ENCODE results near the gene DDX31. TPM values are rescaled to one million over a fixed set of nuclear protein-coding genes. Genes with fewer than 3 reads are reported as not detected.

Gene DDX31
- polyA plus RNA-seq, 4 donors = 2.2 to 12.6 (median 4.9) TPM

DNA sequence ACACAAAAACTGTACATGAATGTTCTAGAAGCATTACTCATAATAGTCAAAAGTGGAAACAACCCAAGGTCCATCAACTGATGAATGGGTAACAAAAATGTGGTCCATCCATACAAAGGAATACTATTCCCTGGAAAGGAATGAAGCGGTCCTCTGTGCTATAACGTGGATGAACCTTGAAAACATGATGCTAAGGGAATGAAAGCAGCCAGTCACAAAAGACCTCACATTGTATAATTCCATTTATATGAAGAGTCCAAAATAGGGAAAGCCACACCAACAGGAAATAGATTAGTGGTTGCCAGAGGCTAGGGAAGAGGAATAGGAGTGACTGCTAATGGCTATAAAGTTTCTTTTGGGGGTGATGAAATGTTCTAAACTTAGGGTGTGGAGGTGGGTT lies 110.1 kb downstream of the DDX31 start:
- WGBS, 3 donors = 84 to 95% (median 94%) methylated on average over 2 of the region's 2 CpGs
- no peaks in the 10 kb centered on the region for H3K9me3 ChIP-seq (ENCODE audit: control insufficient read depth in 2 of 2, insufficient read depth in 1 of 2, low read depth in 1 of 2, low read length in 1 of 2)
- no peaks in the 10 kb centered on the region for H3K36me3 ChIP-seq (ENCODE audit: control insufficient read depth in 3 of 3, insufficient read depth in 2 of 3, low read depth in 1 of 3, low read length in 3 of 3)
- H3K4me1 ChIP-seq (ENCODE audit: control insufficient read depth in 3 of 3, insufficient read depth in 2 of 3, low read depth in 1 of 3, low read length in 2 of 3) = no peaks in the 10 kb centered on the region
- no peak overlapping the region for H3K4me3 ChIP-seq (ENCODE audit: low read depth in 1 of 3, low read length in 3 of 3)
- no peak overlapping the region for H3K27ac ChIP-seq (ENCODE audit: low read depth in 1 of 3, low read length in 2 of 3)
- FAIRE-seq = no peak
- H3K27me3 ChIP-seq (ENCODE audit: control insufficient read depth in 3 of 3, insufficient read depth in 3 of 3, low read length in 3 of 3) = peaks cover 0 to 53% (median 0%) of the 10 kb centered on the region in 3 donors
- no peak for DNase-seq

DNA sequence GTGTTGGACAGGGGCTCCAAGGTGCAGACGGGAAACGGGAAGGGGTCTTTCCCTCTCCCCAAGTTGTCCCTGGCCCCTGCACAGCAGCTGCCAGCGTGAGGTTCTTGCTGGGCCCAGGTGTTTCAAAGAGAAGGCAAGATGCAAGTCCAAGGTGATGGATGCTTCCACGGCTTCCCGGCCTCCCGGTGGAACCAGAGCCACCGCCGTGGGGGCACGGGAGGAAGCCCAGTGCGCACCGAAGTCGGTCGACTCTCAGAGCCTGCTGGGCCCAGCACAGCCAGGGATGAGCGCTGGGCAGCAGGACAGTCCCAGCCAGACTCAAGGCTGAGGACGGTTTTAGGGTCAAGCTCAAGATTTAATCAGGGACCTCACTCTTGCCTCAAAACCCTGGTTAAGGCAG lies 112.6 kb downstream of the DDX31 start:
- WGBS, 3 donors = 89 to 90% (median 89%) methylated on average over 15 of the region's 15 CpGs
- no peak for DNase-seq
- Histone ChIP-seq H3K4me3 (ENCODE audit: low read depth in 1 of 3, low read length in 3 of 3) (no peak overlapping the region), H3K4me1 (ENCODE audit: control insufficient read depth in 3 of 3, insufficient read depth in 2 of 3, low read depth in 1 of 3, low read length in 2 of 3) (peaks cover 0 to under 1% (median 0%) of the 10 kb centered on the region in 3 donors), H3K27me3 (ENCODE audit: control insufficient read depth in 3 of 3, insufficient read depth in 3 of 3, low read length in 3 of 3) (peaks cover 0 to 46% (median 0%) of the 10 kb centered on the region in 3 donors), H3K9me3 (ENCODE audit: control insufficient read depth in 2 of 2, insufficient read depth in 1 of 2, low read depth in 1 of 2, low read length in 1 of 2) (no peaks in the 10 kb centered on the region), H3K36me3 (ENCODE audit: control insufficient read depth in 3 of 3, insufficient read depth in 2 of 3, low read depth in 1 of 3, low read length in 3 of 3) (no peaks in the 10 kb centered on the region), H3K27ac (ENCODE audit: low read depth in 1 of 3, low read length in 2 of 3) (no peak overlapping the region)
- FAIRE-seq = no peak

DNA sequence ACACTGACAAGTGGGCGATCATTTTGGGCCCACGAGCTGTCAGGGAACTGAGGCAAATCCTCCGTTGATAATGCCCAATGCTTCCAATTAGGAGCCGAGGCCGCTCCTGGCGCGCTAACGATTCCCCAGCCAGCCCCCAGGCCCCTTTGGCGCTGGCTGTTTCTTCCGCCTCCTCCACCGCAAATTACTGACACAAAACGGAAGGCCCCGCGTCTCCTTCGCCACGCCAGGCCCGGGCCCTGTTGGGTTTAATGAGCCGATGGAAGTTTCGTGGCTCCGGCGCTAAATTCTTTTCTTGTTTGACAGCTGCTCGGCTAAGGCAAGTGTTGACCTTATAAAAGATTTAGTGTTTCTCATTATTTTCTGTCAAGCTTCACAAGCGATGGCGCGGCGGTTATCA lies 113.1 kb downstream of the DDX31 start:
- Histone ChIP-seq H3K9me3 (ENCODE audit: control insufficient read depth in 2 of 2, insufficient read depth in 1 of 2, low read depth in 1 of 2, low read length in 1 of 2) (no peaks in the 10 kb centered on the region), H3K4me3 (ENCODE audit: low read depth in 1 of 3, low read length in 3 of 3) (no peak overlapping the region), H3K4me1 (ENCODE audit: control insufficient read depth in 3 of 3, insufficient read depth in 2 of 3, low read depth in 1 of 3, low read length in 2 of 3) (peaks cover 0 to 5% (median 0%) of the 10 kb centered on the region in 3 donors), H3K27me3 (ENCODE audit: control insufficient read depth in 3 of 3, insufficient read depth in 3 of 3, low read length in 3 of 3) (peaks cover 0 to 42% (median 0%) of the 10 kb centered on the region in 3 donors), H3K27ac (ENCODE audit: low read depth in 1 of 3, low read length in 2 of 3) (no peak overlapping the region), H3K36me3 (ENCODE audit: control insufficient read depth in 3 of 3, insufficient read depth in 2 of 3, low read depth in 1 of 3, low read length in 3 of 3) (no peaks in the 10 kb centered on the region)
- 74 to 77% (median 75%) methylated on average over 26 of the region's 26 CpGs for WGBS, 3 donors
- no peak for DNase-seq
- no peak for FAIRE-seq

DNA sequence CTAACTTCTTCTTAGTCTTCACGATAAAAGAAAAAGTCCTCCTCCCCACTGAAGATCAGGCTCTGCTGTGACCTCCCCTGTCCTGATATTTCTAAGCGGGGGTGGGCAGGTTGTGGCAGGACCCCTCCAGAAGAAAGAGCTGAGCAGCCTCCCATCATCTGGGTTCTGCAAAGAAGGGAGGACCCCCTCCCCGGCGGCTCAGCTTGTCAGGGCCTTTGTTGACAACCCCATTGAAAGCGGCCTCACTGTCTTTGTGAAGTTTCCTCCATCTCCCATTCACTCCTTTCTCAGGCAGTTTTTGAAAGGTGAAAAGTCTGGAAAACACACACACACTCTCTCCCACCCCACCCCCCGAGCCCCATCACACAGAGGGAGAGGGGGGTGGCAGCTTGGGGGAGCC lies 113.5 kb downstream of the DDX31 start:
- Histone ChIP-seq H3K9me3 (ENCODE audit: control insufficient read depth in 2 of 2, insufficient read depth in 1 of 2, low read depth in 1 of 2, low read length in 1 of 2) (no peaks in the 10 kb centered on the region), H3K36me3 (ENCODE audit: control insufficient read depth in 3 of 3, insufficient read depth in 2 of 3, low read depth in 1 of 3, low read length in 3 of 3) (no peaks in the 10 kb centered on the region), H3K4me1 (ENCODE audit: control insufficient read depth in 3 of 3, insufficient read depth in 2 of 3, low read depth in 1 of 3, low read length in 2 of 3) (peaks cover 0 to 5% (median 0%) of the 10 kb centered on the region in 3 donors), H3K27me3 (ENCODE audit: control insufficient read depth in 3 of 3, insufficient read depth in 3 of 3, low read length in 3 of 3) (peaks cover 0 to 40% (median 0%) of the 10 kb centered on the region in 3 donors), H3K4me3 (ENCODE audit: low read depth in 1 of 3, low read length in 3 of 3) (no peak overlapping the region), H3K27ac (ENCODE audit: low read depth in 1 of 3, low read length in 2 of 3) (no peak overlapping the region)
- DNase-seq = no peak
- FAIRE-seq = no peak
- WGBS, 3 donors = 53 to 64% (median 63%) methylated on average over 6 of the region's 6 CpGs

DNA sequence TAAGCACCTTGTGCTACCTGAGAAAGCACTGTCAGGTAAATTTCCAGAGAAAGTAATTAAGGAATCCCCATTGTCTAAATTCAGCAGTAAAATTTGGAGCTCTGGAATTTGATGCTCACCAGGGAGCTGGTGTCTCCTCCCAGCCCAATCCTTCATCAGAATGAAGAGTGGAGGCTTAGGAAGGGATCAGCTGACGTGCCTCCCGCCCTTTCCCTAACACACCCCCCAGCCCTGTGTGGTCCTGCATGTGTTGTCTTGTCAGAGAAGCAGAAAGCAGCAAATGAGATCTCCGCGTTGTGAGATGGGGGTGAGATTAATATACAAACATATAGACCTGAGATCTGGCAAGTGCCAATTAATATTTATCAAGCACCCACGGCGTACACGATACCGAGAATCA lies 114.3 kb downstream of the DDX31 start:
- no peak for FAIRE-seq
- peaks cover 0 to 33% (median 0%) of the 10 kb centered on the region in 3 donors for H3K27me3 ChIP-seq (ENCODE audit: control insufficient read depth in 3 of 3, insufficient read depth in 3 of 3, low read length in 3 of 3)
- H3K36me3 ChIP-seq (ENCODE audit: control insufficient read depth in 3 of 3, insufficient read depth in 2 of 3, low read depth in 1 of 3, low read length in 3 of 3) = no peaks in the 10 kb centered on the region
- no peak overlapping the region for H3K4me3 ChIP-seq (ENCODE audit: low read depth in 1 of 3, low read length in 3 of 3)
- H3K4me1 ChIP-seq (ENCODE audit: control insufficient read depth in 3 of 3, insufficient read depth in 2 of 3, low read depth in 1 of 3, low read length in 2 of 3) = peaks cover 0 to 5% (median 0%) of the 10 kb centered on the region in 3 donors
- H3K27ac ChIP-seq (ENCODE audit: low read depth in 1 of 3, low read length in 2 of 3) = no peak overlapping the region
- no peaks in the 10 kb centered on the region for H3K9me3 ChIP-seq (ENCODE audit: control insufficient read depth in 2 of 2, insufficient read depth in 1 of 2, low read depth in 1 of 2, low read length in 1 of 2)
- no peak for DNase-seq
- WGBS, 3 donors = 65 to 70% (median 65%) methylated on average over 8 of the region's 8 CpGs

DNA sequence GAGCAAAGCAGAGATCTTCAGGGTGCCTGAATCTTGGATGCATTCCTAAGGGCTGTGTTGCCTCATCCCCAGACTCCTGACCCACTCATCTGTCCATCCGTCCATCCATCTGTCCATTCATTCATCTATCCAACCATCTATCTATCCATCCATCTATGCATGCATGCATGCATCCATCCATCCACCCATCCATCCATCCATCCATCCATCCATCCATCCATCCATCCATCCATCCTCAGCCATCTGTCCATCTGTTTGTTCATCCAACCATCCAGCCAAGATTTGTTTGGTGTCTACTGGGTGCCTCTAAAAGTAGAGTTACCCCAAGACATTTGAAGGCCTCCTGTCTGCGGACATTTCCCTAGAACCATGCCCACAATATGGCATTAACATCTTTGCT lies 115.0 kb downstream of the DDX31 start:
- Histone ChIP-seq H3K27ac (ENCODE audit: low read depth in 1 of 3, low read length in 2 of 3) (no peak overlapping the region), H3K9me3 (ENCODE audit: control insufficient read depth in 2 of 2, insufficient read depth in 1 of 2, low read depth in 1 of 2, low read length in 1 of 2) (no peaks in the 10 kb centered on the region), H3K36me3 (ENCODE audit: control insufficient read depth in 3 of 3, insufficient read depth in 2 of 3, low read depth in 1 of 3, low read length in 3 of 3) (no peaks in the 10 kb centered on the region), H3K27me3 (ENCODE audit: control insufficient read depth in 3 of 3, insufficient read depth in 3 of 3, low read length in 3 of 3) (peaks cover 0 to 27% (median 0%) of the 10 kb centered on the region in 3 donors), H3K4me1 (ENCODE audit: control insufficient read depth in 3 of 3, insufficient read depth in 2 of 3, low read depth in 1 of 3, low read length in 2 of 3) (peaks cover 0 to 5% (median 0%) of the 10 kb centered on the region in 3 donors), H3K4me3 (ENCODE audit: low read depth in 1 of 3, low read length in 3 of 3) (no peak overlapping the region)
- DNase-seq = no peak
- no peak for FAIRE-seq
- 90 to 93% (median 92%) methylated on average over 2 of the region's 2 CpGs for WGBS, 3 donors

DNA sequence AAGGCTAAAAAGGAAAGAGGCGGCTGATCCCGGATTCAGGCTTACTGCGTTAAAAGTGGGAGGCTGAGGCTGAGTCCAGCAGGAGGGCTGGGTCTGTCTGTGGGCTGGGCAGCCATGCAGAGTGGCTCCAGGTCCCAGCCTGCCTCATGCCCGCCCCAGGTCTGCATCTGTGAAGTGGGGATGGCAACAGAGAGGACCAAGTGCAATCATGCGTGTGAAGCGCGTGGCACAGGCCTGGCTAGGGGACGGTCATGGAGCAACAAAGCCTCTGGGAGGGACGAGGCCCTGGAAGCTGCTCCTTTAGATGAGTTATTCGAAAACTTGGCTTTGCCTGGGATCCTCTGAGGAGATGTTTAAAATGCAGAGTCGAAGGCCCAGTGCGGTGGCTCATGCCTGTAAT lies 117.7 kb downstream of the DDX31 start:
- H3K36me3 ChIP-seq (ENCODE audit: control insufficient read depth in 3 of 3, insufficient read depth in 2 of 3, low read depth in 1 of 3, low read length in 3 of 3) = no peaks in the 10 kb centered on the region
- H3K9me3 ChIP-seq (ENCODE audit: control insufficient read depth in 2 of 2, insufficient read depth in 1 of 2, low read depth in 1 of 2, low read length in 1 of 2) = no peaks in the 10 kb centered on the region
- peak overlapping the region in 1 of 3 donors; percentile 29 for H3K27ac ChIP-seq (ENCODE audit: low read depth in 1 of 3, low read length in 2 of 3)
- 77 to 86% (median 78%) methylated on average over 12 of the region's 12 CpGs for WGBS, 3 donors
- peaks cover 0 to 22% (median under 1%) of the 10 kb centered on the region in 3 donors for H3K27me3 ChIP-seq (ENCODE audit: control insufficient read depth in 3 of 3, insufficient read depth in 3 of 3, low read length in 3 of 3)
- H3K4me1 ChIP-seq (ENCODE audit: control insufficient read depth in 3 of 3, insufficient read depth in 2 of 3, low read depth in 1 of 3, low read length in 2 of 3) = peaks cover 0 to 9% (median 0%) of the 10 kb centered on the region in 3 donors
- no peak for FAIRE-seq
- DNase-seq = no peak
- H3K4me3 ChIP-seq (ENCODE audit: low read depth in 1 of 3, low read length in 3 of 3) = no peak overlapping the region

DNA sequence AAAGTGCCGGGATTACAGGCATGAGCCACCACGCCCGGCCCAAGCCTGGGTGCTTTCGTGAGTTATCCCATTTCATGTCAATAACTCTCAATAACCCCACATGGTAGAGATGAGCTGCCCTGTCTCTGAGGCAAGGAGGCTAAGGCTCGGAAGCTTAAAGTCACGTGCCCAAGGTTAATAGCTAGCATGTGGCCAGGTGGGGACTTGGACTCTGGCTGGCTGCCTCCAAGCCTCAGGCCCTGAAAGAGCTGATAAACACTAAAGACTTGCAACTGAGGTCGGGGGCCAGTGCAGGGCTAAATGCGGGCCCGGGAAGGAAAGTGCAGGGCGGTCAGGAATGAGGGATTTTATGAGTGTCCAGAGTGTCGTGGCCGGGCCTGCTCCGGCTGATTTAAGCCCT lies 118.2 kb downstream of the DDX31 start:
- Histone ChIP-seq H3K4me3 (ENCODE audit: low read depth in 1 of 3, low read length in 3 of 3) (no peak overlapping the region), H3K9me3 (ENCODE audit: control insufficient read depth in 2 of 2, insufficient read depth in 1 of 2, low read depth in 1 of 2, low read length in 1 of 2) (no peaks in the 10 kb centered on the region), H3K4me1 (ENCODE audit: control insufficient read depth in 3 of 3, insufficient read depth in 2 of 3, low read depth in 1 of 3, low read length in 2 of 3) (peaks cover 0 to 13% (median 0%) of the 10 kb centered on the region in 3 donors), H3K36me3 (ENCODE audit: control insufficient read depth in 3 of 3, insufficient read depth in 2 of 3, low read depth in 1 of 3, low read length in 3 of 3) (no peaks in the 10 kb centered on the region), H3K27ac (ENCODE audit: low read depth in 1 of 3, low read length in 2 of 3) (peak overlapping the region in 1 of 3 donors; percentile 29), H3K27me3 (ENCODE audit: control insufficient read depth in 3 of 3, insufficient read depth in 3 of 3, low read length in 3 of 3) (peaks cover 0 to 17% (median 2%) of the 10 kb centered on the region in 3 donors)
- DNase-seq = peak in 1 of 2 donors; percentile 85
- 20 to 64% (median 42%) methylated on average over 13 of the region's 13 CpGs for WGBS, 3 donors
- FAIRE-seq = no peak
